HCT116 (cell line): Measurements from ENCODE around the gene DOCK1. TPM values are rescaled to one million over a fixed set of nuclear protein-coding genes. Genes with fewer than 3 reads are reported as not detected.

Source experiments
- ATAC-seq: fragments of 200-7000 bp; cut with Tn5 transposase; 2 replicates; pipeline ENCODE4 v1.9.1; 2020; ENCODE audit warnings: mild to moderate bottlenecking, moderate library complexity
- BruUV-seq: library from RNA; stranded (reverse); fragments of 400-500 nt; replicated peaks from 2 replicates; lab custom pipeline; 2021; lab: Mats Ljungman, UMichigan
- CTCF ChIA-PET: fragments of 300-600 bp; sonication (Branson Sonifier 250); formaldehyde crosslinking; loops from one replicate; lab custom pipeline; 2021; ENCODE audit warnings: antibody characterized with exemption; lab: Charles Lee
- POLR2A ChIA-PET: fragments of 300-600, 350-600 bp; sonication (Branson Sonifier 250); formaldehyde crosslinking; loops from one replicate; lab custom pipeline; 2021; ENCODE audit warnings: antibody characterized with exemption; lab: Charles Lee
- RAD21 ChIA-PET, 2 experiments: fragments of 300-600 bp; sonication (Branson Sonifier 250); formaldehyde crosslinking; loops; one replicate each; lab custom pipeline; 2023; ENCODE audit warnings: low total read pairs in 2 of 2; ENCODE audit not compliant: uncharacterized antibody in 2 of 2, unreplicated experiment in 2 of 2, low non-redundant PET in 1 of 2; lab: Charles Lee
- DNase-seq: peaks from one replicate; pipeline ENCODE4 v3.0.0-alpha.2; 2010; ENCODE audit warnings: low read depth, low spot score
- H2AFZ ChIP-seq: fragments of 200-600 bp; shearing (Covaris generic), sonication (generic); 2 replicates; pipeline ENCODE4 v1.6.1; 2017; ENCODE audit warnings: low read depth, mixed run types, mixed read lengths, antibody characterized with exemption, low read length; ENCODE audit not compliant: poor library complexity, severe bottlenecking
- H3K27ac ChIP-seq: 2 replicates; pipeline ENCODE4 v1.5.1; 2012; ENCODE audit warnings: low read depth, low read length
- H3K27me3 ChIP-seq: fragments of 200-600 bp; sonication (generic); 2 replicates; pipeline ENCODE4 v1.6.1; 2016; ENCODE audit warnings: mixed run types, low read length, mixed read lengths; ENCODE audit not compliant: insufficient read depth
- H3K36me3 ChIP-seq, 2 experiments: fragments of 200-500 bp in 1 of 2; fragments of 200-600 bp in 1 of 2; sonication (Bioruptor generic) in 1 of 2; sonication (generic) in 1 of 2; 2 replicates each; pipeline versions ENCODE4 v1.5.1 to v1.6.1; 2014 to 2016; ENCODE audit warnings: low read length in 2 of 2, inconsistent platforms in 1 of 2, mixed read lengths in 1 of 2, mixed run types in 1 of 2; ENCODE audit not compliant: insufficient read depth in 2 of 2, control insufficient read depth in 1 of 2
- H3K4me1 ChIP-seq, 2 experiments: fragments of 200-600 bp in 1 of 2; sonication (generic) in 1 of 2; 2 replicates each; pipeline versions ENCODE4 v1.5.1 to v1.6.1; 2012 to 2017; ENCODE audit warnings: low read length in 2 of 2, inconsistent platforms in 1 of 2, mild to moderate bottlenecking in 1 of 2, mixed read lengths in 1 of 2, mixed run types in 1 of 2, moderate library complexity in 1 of 2; ENCODE audit not compliant: insufficient read depth in 2 of 2, control insufficient read depth in 1 of 2
- H3K4me2 ChIP-seq: fragments of 200-600 bp; sonication (generic); 2 replicates; pipeline ENCODE4 v1.6.1; 2017; ENCODE audit warnings: mixed run types, low read length, mixed read lengths
- H3K4me3 ChIP-seq, 2 experiments: fragments of 200-600 bp in 1 of 2; sonication (generic) in 1 of 2; replicated peaks in 1 of 2; 2 replicates each; pipeline ENCODE4 v1.5.1; 2011 to 2016; ENCODE audit warnings: low read length in 2 of 2, control low read depth in 1 of 2, low read depth in 1 of 2, mild to moderate bottlenecking in 1 of 2, mixed read lengths in 1 of 2, mixed run types in 1 of 2
- H3K79me2 ChIP-seq: fragments of 200-600 bp; sonication (generic); 2 replicates; pipeline ENCODE4 v1.6.1; 2017; ENCODE audit warnings: mild to moderate bottlenecking, mixed run types, low read length, moderate library complexity, mixed read lengths; ENCODE audit not compliant: insufficient read depth
- H3K9ac ChIP-seq: fragments of 200-600 bp; sonication (generic); 2 replicates; pipeline ENCODE4 v1.6.1; 2016; ENCODE audit warnings: low read length, mixed read lengths
- H3K9me2 ChIP-seq: fragments of 200-600 bp; sonication (generic), shearing (Covaris generic); 2 replicates; pipeline ENCODE4 v1.6.1; 2017; ENCODE audit warnings: mixed run types, mild to moderate bottlenecking, moderate library complexity; ENCODE audit not compliant: insufficient read depth
- H3K9me3 ChIP-seq, 2 experiments: fragments of 200-500 bp in 1 of 2; fragments of 200-600 bp in 1 of 2; sonication (Bioruptor generic) in 1 of 2; sonication (generic) in 1 of 2; 2 replicates each; pipeline ENCODE4 v1.6.1; 2014 to 2017; ENCODE audit warnings: low read length in 2 of 2, mixed read lengths in 2 of 2, inconsistent platforms in 1 of 2, low read depth in 1 of 2, mild to moderate bottlenecking in 1 of 2, mixed run types in 1 of 2, moderate library complexity in 1 of 2; ENCODE audit not compliant: control insufficient read depth in 1 of 2, insufficient read depth in 1 of 2
- H4K20me1 ChIP-seq: fragments of 200-600 bp; sonication (generic), shearing (Covaris generic); 2 replicates; pipeline ENCODE4 v1.6.1; 2017; ENCODE audit warnings: mixed run types, mild to moderate bottlenecking, moderate library complexity; ENCODE audit not compliant: insufficient read depth
- CEBPB ChIP-seq: IDR thresholded peaks from 2 replicates; pipeline ENCODE4 v1.6.1; 2012; ENCODE audit warnings: low read depth
- EGR1 ChIP-seq: IDR thresholded peaks from 2 replicates; pipeline ENCODE4 v1.6.1; 2012; ENCODE audit warnings: low read depth
- EZH2phosphoT487 ChIP-seq: fragments of 200-600 bp; IDR thresholded peaks from 2 replicates; pipeline ENCODE4 v1.6.1; 2018; ENCODE audit warnings: antibody characterized with exemption, borderline replicate concordance
- FOSL1 ChIP-seq: IDR thresholded peaks from 2 replicates; pipeline ENCODE4 v1.6.1; 2012; ENCODE audit warnings: low read depth
- POLR2AphosphoS5 ChIP-seq: IDR thresholded peaks from 2 replicates; pipeline ENCODE4 v1.6.1; 2011; ENCODE audit warnings: mild to moderate bottlenecking, low read depth, low read length, moderate library complexity
- RAD21 ChIP-seq: IDR thresholded peaks from 2 replicates; pipeline ENCODE4 v1.6.1; 2012; ENCODE audit warnings: low read depth, mild to moderate bottlenecking
- REST ChIP-seq: IDR thresholded peaks from 2 replicates; pipeline ENCODE4 v1.6.1; 2012; ENCODE audit warnings: low read depth
- SIN3A ChIP-seq: IDR thresholded peaks from 2 replicates; pipeline ENCODE4 v1.6.1; 2012; ENCODE audit warnings: low read depth
- SRF ChIP-seq: IDR thresholded peaks from 2 replicates; pipeline ENCODE4 v1.6.1; 2012; ENCODE audit warnings: low read depth
- TCF7L2 ChIP-seq: IDR thresholded peaks from 2 replicates; pipeline ENCODE4 v1.7.0; 2011; ENCODE audit warnings: borderline replicate concordance, inconsistent platforms; ENCODE audit not compliant: insufficient read depth, insufficient read length; ENCODE audit errors: extremely low read depth
- YY1 ChIP-seq: IDR thresholded peaks from 2 replicates; pipeline ENCODE4 v1.6.1; 2011; ENCODE audit warnings: low read length, low read depth, moderate library complexity, mild to moderate bottlenecking; ENCODE audit not compliant: insufficient replicate concordance; ENCODE audit errors: extremely low read depth
- ZBTB33 ChIP-seq: IDR thresholded peaks from 2 replicates; pipeline ENCODE4 v1.6.1; 2011; ENCODE audit warnings: mild to moderate bottlenecking, low read length, moderate library complexity; ENCODE audit not compliant: insufficient replicate concordance; ENCODE audit errors: extremely low read depth
- ZFX ChIP-seq: fragments of 450-650 bp; IDR thresholded peaks from 2 replicates; pipeline ENCODE4 v1.6.1; 2017
- ZNF274 ChIP-seq: fragments of 200-500 bp; sonication (Bioruptor generic); IDR thresholded peaks from 2 replicates; pipeline ENCODE4 v1.6.1; 2014; ENCODE audit warnings: mild to moderate bottlenecking, low read depth, low read length, inconsistent platforms
- intact Hi-C: fragments of 100-400 bp; cut with micrococcal nuclease; formaldehyde crosslinking; loops from 2 replicates; pipeline ENCODE4 v1.10.0; 2022
- total RNA-seq: library from RNA; stranded (reverse); gene quantifications from one replicate; pipeline ENCODE4 v1.2.1, GENCODE V29; 2021; ENCODE audit not compliant: unreplicated experiment

The DOCK1 gene
- total RNA-seq, 1 experiment from 2014 or later, result 46.5 TPM

GRCh38 chr10:127079392-127079791, 174.2 kb downstream of the DOCK1 start:
- no peak for ATAC-seq
- POLR2A ChIA-PET, result no interaction called here
- no peaks in the 10 kb centered on the region for H3K36me3 ChIP-seq

More at GRCh38 chr10:127079392-127079791, 174.2 kb downstream of the DOCK1 start:
- no peaks in the 10 kb centered on the region for H3K27me3 ChIP-seq
- CTCF ChIA-PET, result no interaction called here
- H2AFZ ChIP-seq, result no peak overlapping the region
- no TSS peak for BruUV-seq
- H3K79me2 ChIP-seq, result no peaks in the 10 kb centered on the region
- no peaks in the 10 kb centered on the region for H3K9me3 ChIP-seq
- TF ChIP-seq POLR2AphosphoS5, result no peak
- TF ChIP-seq ZBTB33, result no peak
- TF ChIP-seq SIN3A, result no peak
- no peak for TF ChIP-seq YY1
- TF ChIP-seq ZFX, result no peak
- no peak for TF ChIP-seq SRF
- no peak for TF ChIP-seq EGR1
- no peak for TF ChIP-seq REST
- no peak for TF ChIP-seq FOSL1
- no peak for TF ChIP-seq TCF7L2
- TF ChIP-seq RAD21, result no peak
- no peak for TF ChIP-seq ZNF274
- no peak for TF ChIP-seq EZH2phosphoT487
- TF ChIP-seq CEBPB, result no peak
- no peak overlapping the region for H3K4me3 ChIP-seq
- no peak overlapping the region for H3K27ac ChIP-seq
- H3K9ac ChIP-seq, result no peak overlapping the region
- intact Hi-C loops, result no loop called here
- no peaks in the 10 kb centered on the region for H3K9me2 ChIP-seq
- no peaks in the 10 kb centered on the region for H3K4me1 ChIP-seq
- H3K4me2 ChIP-seq, result no peak overlapping the region
- no peaks in the 10 kb centered on the region for H4K20me1 ChIP-seq
- RAD21 ChIA-PET, result no interaction called here
- no peak for DNase-seq
